Activated CD4-positive, CD25-positive, alpha-beta regulatory T cell (primary cell): ENCODE results near the gene RAPGEF6.
"Not testable (repeated sequence)": the region's sequence is repeated elsewhere in the genome, so short reads cannot be mapped to it uniquely, and the experiment has no call there.

Source experiments
- DNase-seq, 4 experiments: peaks; one replicate each; lab custom pipeline; 2025; lab: John Stamatoyannopoulos, UW

RAPGEF6 gene

GRCh38 chr5:131495536-131496399 is 139.3 kb downstream of the RAPGEF6 start:
- no peak for DNase-seq

GRCh38 chr5:131491749-131492148 is 143.3 kb downstream of the RAPGEF6 start:
- no peak for DNase-seq

GRCh38 chr5:131488463-131488862 is 146.6 kb downstream of the RAPGEF6 start:
- DNase-seq: no peak

- not testable (repeated sequence) for DNase-seq
These were observed 147.7 kb downstream of the RAPGEF6 start for GRCh38 chr5:131487371-131487770.

- no peak for DNase-seq
These were observed 152.4 kb downstream of the RAPGEF6 start for GRCh38 chr5:131482617-131483016.

- DNase-seq: no peak
These were observed 153.5 kb downstream of the RAPGEF6 start for GRCh38 chr5:131481569-131481968.

- DNase-seq: no peak
These were observed 159.5 kb downstream of the RAPGEF6 start for GRCh38 chr5:131475541-131475941.

GRCh38 chr5:131473731-131474130 is 161.3 kb downstream of the RAPGEF6 start:
- no peak for DNase-seq

GRCh38 chr5:131466171-131466766 is 168.8 kb downstream of the RAPGEF6 start:
- no peak for DNase-seq

- DNase-seq: no peak
These were observed 171.4 kb downstream of the RAPGEF6 start for GRCh38 chr5:131463656-131464055.

GRCh38 chr5:131462454-131462853 is 172.6 kb downstream of the RAPGEF6 start:
- DNase-seq: no peak

- DNase-seq: no peak
These were observed 173.3 kb downstream of the RAPGEF6 start for GRCh38 chr5:131461742-131462141.

GRCh38 chr5:131460867-131461572 is 174.0 kb downstream of the RAPGEF6 start:
- no peak for DNase-seq

GRCh38 chr5:131460133-131460532 is 174.9 kb downstream of the RAPGEF6 start:
- no peak for DNase-seq

GRCh38 chr5:131459216-131459615 is 175.8 kb downstream of the RAPGEF6 start:
- no peak for DNase-seq

- DNase-seq: no peak
These were observed 177.8 kb downstream of the RAPGEF6 start for GRCh38 chr5:131457193-131457592.

- DNase-seq: no peak
These were observed 184.1 kb downstream of the RAPGEF6 start for GRCh38 chr5:131450941-131451340.

GRCh38 chr5:131441184-131441583 is 193.8 kb downstream of the RAPGEF6 start:
- DNase-seq: no peak

GRCh38 chr5:131436081-131436480 is 198.9 kb downstream of the RAPGEF6 start:
- no peak for DNase-seq

GRCh38 chr5:131433109-131433508 is 201.9 kb downstream of the RAPGEF6 start:
- DNase-seq: no peak

GRCh38 chr5:131431794-131432193 is 203.2 kb downstream of the RAPGEF6 start:
- no peak for DNase-seq

- no peak for DNase-seq
These were observed 204.2 kb downstream of the RAPGEF6 start for GRCh38 chr5:131430794-131431193.

- no peak for DNase-seq
These were observed 209.0 kb downstream of the RAPGEF6 start for GRCh38 chr5:131426011-131426410.
